Mesenchymal stem cell (in vitro differentiated cells and primary cell): Measurements from ENCODE around the gene ARHGEF33.
A peak's percentile ranks its signal among the peaks of the same experiment; 100 is the strongest.

Experiments
- DNase-seq: peaks from one replicate; pipeline ENCODE4 v3.0.0-alpha.2; 2013
- H2AFZ ChIP-seq: one replicate; pipeline ENCODE4 v1.6.1; 2013; ENCODE audit warnings: low read depth, mild to moderate bottlenecking, control low read depth, inconsistent platforms, low read length, moderate library complexity
- H2AK5ac ChIP-seq: 2 replicates; pipeline ENCODE4 v1.6.1; 2013; ENCODE audit warnings: low read length, moderate library complexity, mild to moderate bottlenecking, inconsistent platforms; ENCODE audit not compliant: severe bottlenecking
- H2BK120ac ChIP-seq: one replicate; pipeline ENCODE4 v1.6.1; 2013; ENCODE audit warnings: low read depth, mild to moderate bottlenecking, inconsistent platforms, low read length, moderate library complexity
- H2BK12ac ChIP-seq, 2 experiments: one replicate each; pipeline ENCODE4 v1.6.1; 2013; ENCODE audit warnings: inconsistent platforms in 2 of 2, low read length in 2 of 2, mild to moderate bottlenecking in 2 of 2, moderate library complexity in 2 of 2, control low read depth in 1 of 2
- H2BK15ac ChIP-seq: one replicate; pipeline ENCODE4 v1.6.1; 2013; ENCODE audit warnings: mild to moderate bottlenecking, low read depth, inconsistent platforms; ENCODE audit not compliant: poor library complexity, severe bottlenecking
- H2BK5ac ChIP-seq: 2 replicates; pipeline ENCODE4 v1.6.1; 2013; ENCODE audit warnings: low read depth, mild to moderate bottlenecking, low read length, control low read depth, inconsistent platforms; ENCODE audit not compliant: poor library complexity, severe bottlenecking
- H3K14ac ChIP-seq, 2 experiments: one replicate each; pipeline ENCODE4 v1.6.1; 2013; ENCODE audit warnings: inconsistent platforms in 2 of 2, low read length in 2 of 2, control low read depth in 1 of 2, mild to moderate bottlenecking in 1 of 2, moderate library complexity in 1 of 2
- H3K18ac ChIP-seq, 2 experiments: one replicate each; pipeline ENCODE4 v1.6.1; 2013; ENCODE audit warnings: inconsistent platforms in 2 of 2, low read length in 2 of 2, control low read depth in 1 of 2, low read depth in 1 of 2, mild to moderate bottlenecking in 1 of 2
- H3K23ac ChIP-seq, 2 experiments: one replicate each; pipeline ENCODE4 v1.6.1; 2013; ENCODE audit warnings: inconsistent platforms in 2 of 2, low read length in 2 of 2, mild to moderate bottlenecking in 2 of 2, moderate library complexity in 2 of 2, control low read depth in 1 of 2
- H3K27ac ChIP-seq: 2 replicates; pipeline ENCODE4 v1.5.1; 2013; ENCODE audit warnings: mild to moderate bottlenecking, moderate library complexity, low read length, control low read depth, inconsistent platforms; ENCODE audit not compliant: poor library complexity, severe bottlenecking
- H3K27me3 ChIP-seq, 2 experiments: 2 replicates each; pipeline versions ENCODE4 v1.6.1 to v1.7.0; 2013; ENCODE audit warnings: low read length in 2 of 2, mild to moderate bottlenecking in 2 of 2, moderate library complexity in 2 of 2, control low read depth in 1 of 2, inconsistent platforms in 1 of 2; ENCODE audit not compliant: control insufficient read depth in 1 of 2, insufficient read depth in 1 of 2
- H3K36me3 ChIP-seq, 2 experiments: 2 replicates each; pipeline versions ENCODE4 v1.6.1 to v1.7.0; 2013; ENCODE audit warnings: low read length in 2 of 2, control low read depth in 1 of 2, inconsistent platforms in 1 of 2, low read depth in 1 of 2, mild to moderate bottlenecking in 1 of 2; ENCODE audit not compliant: insufficient read depth in 2 of 2, control insufficient read depth in 1 of 2
- H3K4ac ChIP-seq, 2 experiments: one replicate each; pipeline ENCODE4 v1.6.1; 2013; ENCODE audit warnings: inconsistent platforms in 2 of 2, low read length in 2 of 2, mild to moderate bottlenecking in 2 of 2, moderate library complexity in 2 of 2, control low read depth in 1 of 2, low read depth in 1 of 2
- H3K4me1 ChIP-seq: 2 replicates; pipeline ENCODE4 v1.6.1; 2013; ENCODE audit warnings: low read depth, low read length, control low read depth; ENCODE audit not compliant: control insufficient read depth, insufficient read depth
- H3K4me2 ChIP-seq: 2 replicates; pipeline ENCODE4 v1.6.1; 2013; ENCODE audit warnings: low read length, mild to moderate bottlenecking, inconsistent platforms; ENCODE audit not compliant: poor library complexity, severe bottlenecking
- H3K4me3 ChIP-seq, 2 experiments: 2 replicates each; pipeline versions ENCODE4 v1.5.1 to v1.7.0; 2013; ENCODE audit warnings: low read length in 2 of 2, mild to moderate bottlenecking in 2 of 2, control low read depth in 1 of 2, low read depth in 1 of 2; ENCODE audit not compliant: insufficient read depth in 1 of 2
- H3K79me1 ChIP-seq: replicated peaks from 2 replicates; pipeline ENCODE4 v1.6.1; 2013; ENCODE audit warnings: mild to moderate bottlenecking, control low read depth, low read length, inconsistent platforms; ENCODE audit not compliant: poor library complexity, severe bottlenecking
- H3K9ac ChIP-seq: 2 replicates; pipeline ENCODE4 v1.7.0; 2013; ENCODE audit warnings: mild to moderate bottlenecking, low read length, moderate library complexity
- H3K9me3 ChIP-seq: 2 replicates; pipeline ENCODE4 v1.7.0; 2013; ENCODE audit warnings: mild to moderate bottlenecking, low read length; ENCODE audit not compliant: control insufficient read depth
- H4K8ac ChIP-seq: one replicate; pipeline ENCODE4 v1.6.1; 2013; ENCODE audit warnings: inconsistent platforms, mild to moderate bottlenecking, low read length, moderate library complexity
- H4K91ac ChIP-seq: one replicate; pipeline ENCODE4 v1.6.1; 2013; ENCODE audit warnings: mild to moderate bottlenecking, low read length, inconsistent platforms
- WGBS: methylation state at CpG from one replicate; pipeline ENCODE4 v1.1.7; 2013; ENCODE audit warnings: mixed read lengths; 5-methylcytosine and 5-hydroxymethylcytosine counted together

Gene ARHGEF33

DNA sequence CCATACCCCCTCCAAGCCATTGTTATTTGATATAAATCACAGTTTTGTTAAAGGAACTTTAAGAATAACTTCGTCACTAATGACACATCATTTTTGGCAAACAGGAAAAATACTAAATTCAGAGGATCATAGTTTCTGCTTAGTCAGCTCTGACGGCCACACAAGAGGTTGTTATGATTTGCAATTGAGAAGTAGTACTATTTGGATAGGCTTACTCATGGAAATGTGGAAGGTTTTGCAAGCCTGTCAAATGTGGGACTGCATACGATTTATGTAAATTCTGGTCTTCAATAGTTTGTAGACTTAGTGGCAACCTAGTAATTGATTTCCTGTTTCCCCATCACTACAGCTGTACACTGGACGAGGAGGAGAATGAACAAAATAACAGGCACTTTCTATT, 108.1 kb downstream of the ARHGEF33 start:
- no peak overlapping the region for H3K18ac ChIP-seq
- no peak overlapping the region for H3K4ac ChIP-seq
- DNase-seq = peak; percentile 93
- H3K23ac ChIP-seq = no peak overlapping the region
- peak overlapping the region; percentile 76 for H3K9ac ChIP-seq
- H4K91ac ChIP-seq = no peak overlapping the region
- peak overlapping the region; percentile 8 for H3K27ac ChIP-seq
- no peak overlapping the region for H2AFZ ChIP-seq
- H3K9me3 ChIP-seq = no peaks in the 10 kb centered on the region
- H2BK12ac ChIP-seq = no peak overlapping the region
- H3K4me1 ChIP-seq = no peaks in the 10 kb centered on the region
- 26% methylated on average over 2 of the region's 4 CpGs for WGBS
- H3K14ac ChIP-seq = no peak overlapping the region
- no peak overlapping the region for H3K4me2 ChIP-seq
- no peak overlapping the region for H2BK15ac ChIP-seq
- H3K27me3 ChIP-seq = no peaks in the 10 kb centered on the region
- no peak overlapping the region for H4K8ac ChIP-seq
- no peak overlapping the region for H3K4me3 ChIP-seq
- no peak overlapping the region for H2AK5ac ChIP-seq
- no peaks in the 10 kb centered on the region for H3K79me1 ChIP-seq
- peaks cover 8 to 88% of the 10 kb centered on the region in 2 experiments for H3K36me3 ChIP-seq
- no peak overlapping the region for H2BK120ac ChIP-seq
- H2BK5ac ChIP-seq = no peak overlapping the region

GRCh38 chr2:39000552-39000951, 110.9 kb downstream of the ARHGEF33 start:
- H2BK15ac ChIP-seq = no peak overlapping the region
- H4K8ac ChIP-seq = no peak overlapping the region
- no peak overlapping the region for H2AK5ac ChIP-seq
- no peak overlapping the region for H2BK120ac ChIP-seq
- no peak overlapping the region for H2BK5ac ChIP-seq
- no peak overlapping the region for H2BK12ac ChIP-seq
- 100% methylated on average over 2 of the region's 2 CpGs for WGBS
- no peaks in the 10 kb centered on the region for H3K79me1 ChIP-seq
- H3K36me3 ChIP-seq = peaks cover 10 to 85% of the 10 kb centered on the region in 2 experiments
- H3K9ac ChIP-seq = no peak overlapping the region
- H2AFZ ChIP-seq = no peak overlapping the region
- H4K91ac ChIP-seq = no peak overlapping the region
- DNase-seq = no peak
- H3K4me1 ChIP-seq = no peaks in the 10 kb centered on the region
- no peak overlapping the region for H3K4me3 ChIP-seq
- no peak overlapping the region for H3K14ac ChIP-seq
- no peak overlapping the region for H3K27ac ChIP-seq
- H3K4me2 ChIP-seq = no peak overlapping the region
- no peaks in the 10 kb centered on the region for H3K9me3 ChIP-seq
- no peak overlapping the region for H3K4ac ChIP-seq
- no peak overlapping the region for H3K23ac ChIP-seq
- no peaks in the 10 kb centered on the region for H3K27me3 ChIP-seq
- no peak overlapping the region for H3K18ac ChIP-seq

DNA sequence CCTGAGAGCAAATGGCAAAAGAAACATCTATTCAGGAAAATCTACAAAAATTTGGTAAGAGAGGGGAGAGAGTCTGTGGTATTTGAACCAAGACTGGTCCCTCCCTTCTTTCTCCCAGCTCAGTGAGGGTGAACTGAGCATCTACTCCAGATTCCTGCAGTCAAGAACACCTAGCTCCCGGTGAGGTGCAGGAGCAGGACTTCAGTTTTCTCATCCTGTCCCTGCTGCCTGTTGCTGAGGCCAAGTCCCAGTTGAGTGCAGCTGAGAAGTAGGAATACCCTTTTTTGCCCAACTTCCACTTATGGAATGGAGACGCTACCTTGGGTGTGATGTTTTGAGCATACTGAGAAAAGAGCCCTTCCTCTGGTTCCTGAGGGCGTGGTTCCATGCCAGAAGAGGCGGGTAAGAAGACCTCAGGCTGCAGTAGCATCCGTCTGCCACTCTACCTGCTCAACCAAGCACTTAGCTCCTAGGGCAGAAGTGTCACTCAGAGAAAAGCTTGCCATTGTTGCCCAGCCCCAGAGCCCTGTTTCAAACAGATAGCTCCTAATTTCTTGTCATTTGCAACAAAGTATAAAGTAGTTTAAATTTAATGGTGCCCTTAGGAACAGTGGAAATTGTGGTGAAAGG, 118.3 kb downstream of the ARHGEF33 start:
- no peak overlapping the region for H3K4ac ChIP-seq
- no peak overlapping the region for H4K91ac ChIP-seq
- no peak overlapping the region for H2BK12ac ChIP-seq
- no peak overlapping the region for H2BK15ac ChIP-seq
- H2AK5ac ChIP-seq = no peak overlapping the region
- peaks cover 2% of the 10 kb centered on the region for H3K79me1 ChIP-seq
- WGBS = 79% methylated on average over 5 of the region's 5 CpGs
- no peak overlapping the region for H3K18ac ChIP-seq
- no peak overlapping the region for H3K4me2 ChIP-seq
- H2AFZ ChIP-seq = no peak overlapping the region
- H3K27ac ChIP-seq = no peak overlapping the region
- H3K4me3 ChIP-seq = no peak overlapping the region
- no peak for DNase-seq
- H3K27me3 ChIP-seq = no peaks in the 10 kb centered on the region
- no peak overlapping the region for H2BK5ac ChIP-seq
- no peak overlapping the region for H3K9ac ChIP-seq
- H2BK120ac ChIP-seq = no peak overlapping the region
- no peak overlapping the region for H3K14ac ChIP-seq
- no peak overlapping the region for H4K8ac ChIP-seq
- no peaks in the 10 kb centered on the region for H3K9me3 ChIP-seq
- no peak overlapping the region for H3K23ac ChIP-seq
- peaks cover 5 to 90% of the 10 kb centered on the region in 2 experiments for H3K36me3 ChIP-seq
- H3K4me1 ChIP-seq = no peaks in the 10 kb centered on the region

GRCh38 chr2:39008665-39009064, 119.0 kb downstream of the ARHGEF33 start:
- Histone ChIP-seq H3K4me2 (no peak overlapping the region), H3K9me3 (no peaks in the 10 kb centered on the region), H3K9ac (no peak overlapping the region), H2AFZ (no peak overlapping the region), H3K79me1 (peaks cover 2% of the 10 kb centered on the region), H2BK5ac (no peak overlapping the region), H3K4me1 (no peaks in the 10 kb centered on the region), H4K91ac (no peak overlapping the region), H3K27ac (no peak overlapping the region), H3K23ac (no peak overlapping the region), H2BK12ac (no peak overlapping the region), H2AK5ac (no peak overlapping the region), H3K27me3 (no peaks in the 10 kb centered on the region), H3K14ac (no peak overlapping the region), H2BK15ac (no peak overlapping the region), H3K18ac (no peak overlapping the region), H3K4me3 (no peak overlapping the region), H3K36me3 (peaks cover 5 to 91% of the 10 kb centered on the region in 2 experiments), H4K8ac (no peak overlapping the region), H3K4ac (no peak overlapping the region), H2BK120ac (no peak overlapping the region)
- no CpG with 5 or more reads among the region's 1 CpG for WGBS
- peak; percentile 32 for DNase-seq
